DMS153 treated with DMSO at 0.1 percent for 48 hours (cell line): ENCODE data around the gene PPP1R12A.

Experiments
- DNase-seq: peaks from one replicate; lab custom pipeline; 2025; ENCODE audit not compliant: unreplicated experiment; lab: John Stamatoyannopoulos, UW

Gene PPP1R12A

DNA sequence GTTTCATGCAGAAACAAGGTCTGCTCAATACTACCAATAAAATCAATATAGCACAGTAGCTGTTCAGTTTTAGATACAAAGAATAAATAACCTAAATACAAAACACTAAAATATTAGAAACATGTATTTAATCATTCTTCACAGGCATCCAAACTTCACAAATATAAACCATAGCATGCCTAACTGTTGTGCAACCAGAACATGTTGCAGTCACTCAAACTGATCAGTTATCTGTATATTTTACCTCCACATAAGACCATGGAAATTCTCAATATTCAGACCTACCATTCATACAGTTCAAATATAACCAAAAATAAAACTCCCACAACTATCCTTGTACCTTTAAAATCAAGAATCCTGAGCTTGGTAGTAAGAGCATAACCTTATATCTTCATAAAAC, 161.0 kb downstream of the PPP1R12A start:
- no peak for DNase-seq

DNA sequence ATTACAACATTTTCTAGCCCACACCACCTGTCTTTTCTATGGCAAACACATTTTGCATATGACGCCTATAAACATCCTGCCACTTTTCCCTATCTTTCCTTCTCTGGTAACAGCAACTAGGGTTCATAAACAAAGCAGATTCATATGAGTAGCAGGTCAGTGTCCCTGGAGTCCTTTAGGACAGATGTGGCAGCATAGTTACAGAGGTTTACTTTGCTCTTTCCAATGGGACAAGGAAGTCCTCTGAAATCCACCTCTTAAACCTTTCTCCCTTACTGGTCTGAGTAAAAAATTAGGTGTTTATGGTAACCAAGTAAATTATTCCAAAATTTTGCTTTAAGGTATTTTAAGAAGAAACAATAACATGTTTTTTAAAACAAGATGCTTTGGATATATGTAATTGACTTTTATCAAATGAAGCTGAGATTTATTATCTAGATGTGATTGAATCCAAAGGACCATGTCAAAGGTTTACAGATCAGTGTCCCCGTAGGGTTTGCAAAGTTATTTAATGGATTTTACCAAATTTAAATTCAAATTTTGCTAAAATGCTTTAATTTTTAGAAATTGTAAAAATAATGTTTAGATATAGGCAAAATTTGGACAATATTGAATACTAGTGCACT, 164.9 kb downstream of the PPP1R12A start:
- no peak for DNase-seq

DNA sequence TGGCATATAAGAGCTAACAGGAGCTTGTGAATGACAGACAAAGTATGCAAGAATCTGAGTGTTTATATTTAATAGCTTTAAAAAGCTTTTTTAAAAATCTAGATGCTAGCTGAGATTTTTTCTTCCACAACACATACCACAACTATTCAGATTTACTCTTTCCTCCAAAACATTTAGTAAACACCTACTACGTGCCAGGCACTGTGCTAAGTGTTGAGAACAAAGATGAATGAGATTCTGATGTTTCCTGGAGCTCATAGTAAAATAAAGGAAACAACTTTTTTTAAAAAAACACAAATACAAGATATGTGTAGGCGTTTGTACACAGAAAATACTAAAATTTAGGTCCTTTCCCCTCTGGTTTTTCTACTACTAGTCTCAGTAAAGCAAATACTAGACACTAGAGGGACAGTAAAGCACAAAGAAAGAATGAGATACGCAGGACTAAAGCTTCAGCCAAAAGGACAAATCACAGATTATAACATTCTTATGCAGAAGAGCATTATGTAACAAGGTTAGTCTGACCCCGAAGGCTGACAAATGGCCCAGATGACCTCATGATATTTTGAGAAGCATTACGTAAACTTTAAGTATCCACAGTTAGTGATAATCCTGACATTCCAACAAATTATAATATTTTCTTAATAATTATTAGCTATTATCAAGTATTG, 165.6 kb downstream of the PPP1R12A start:
- no peak for DNase-seq

DNA sequence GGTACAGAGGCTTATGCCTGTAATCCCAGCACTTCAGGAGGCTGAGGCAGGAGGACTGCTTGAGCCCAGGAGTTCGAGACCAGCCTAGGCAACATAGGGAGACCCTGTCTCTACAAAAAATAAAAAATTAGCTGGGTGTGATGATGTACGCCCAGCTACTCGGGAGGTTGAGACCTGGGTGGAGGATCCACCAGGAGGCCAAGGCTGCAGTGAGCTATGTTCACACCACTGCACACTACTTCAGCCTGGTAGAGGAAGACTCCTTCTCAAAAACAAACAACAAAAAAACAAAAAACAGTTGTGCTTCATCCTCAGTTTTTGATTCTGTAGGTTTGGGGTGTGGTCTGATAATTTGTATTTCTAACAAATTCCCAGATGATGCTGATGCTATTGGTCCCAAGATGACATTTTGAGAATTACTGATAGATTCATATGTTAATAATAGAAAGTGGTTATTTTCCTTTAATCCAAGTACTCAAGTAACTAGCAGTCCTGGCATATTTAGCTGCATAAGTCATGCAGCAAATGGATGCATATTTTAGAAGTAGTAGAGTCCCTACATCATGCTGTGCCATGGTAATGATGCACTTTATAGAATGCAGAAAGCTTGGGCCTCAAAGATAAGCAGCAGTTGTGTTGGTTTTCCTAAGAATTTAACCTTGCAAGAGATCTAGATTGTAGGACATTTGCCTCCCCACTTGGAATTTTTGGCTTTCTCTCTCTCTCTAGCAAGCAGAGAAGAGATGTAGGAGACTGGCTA, 168.0 kb downstream of the PPP1R12A start:
- DNase-seq: no peak

DNA sequence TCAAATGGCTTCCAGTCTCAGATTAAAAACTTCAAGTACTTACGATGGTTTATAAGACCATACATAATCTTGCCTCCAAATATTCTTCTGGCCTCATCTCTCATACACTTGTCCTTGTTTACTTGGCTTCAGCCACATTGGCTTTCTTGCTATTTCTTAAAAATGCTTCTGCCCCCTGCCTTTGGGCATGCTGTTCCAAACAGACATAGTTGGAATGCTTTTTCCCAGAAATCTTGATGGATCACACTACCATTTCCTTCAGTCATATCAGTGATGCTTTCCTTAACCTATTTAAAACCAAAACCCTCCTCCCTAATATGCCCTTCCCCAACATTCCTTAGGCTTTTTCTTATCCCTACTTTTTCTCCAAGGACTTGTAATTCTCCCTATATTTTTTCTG, 169.7 kb downstream of the PPP1R12A start:
- no peak for DNase-seq

DNA sequence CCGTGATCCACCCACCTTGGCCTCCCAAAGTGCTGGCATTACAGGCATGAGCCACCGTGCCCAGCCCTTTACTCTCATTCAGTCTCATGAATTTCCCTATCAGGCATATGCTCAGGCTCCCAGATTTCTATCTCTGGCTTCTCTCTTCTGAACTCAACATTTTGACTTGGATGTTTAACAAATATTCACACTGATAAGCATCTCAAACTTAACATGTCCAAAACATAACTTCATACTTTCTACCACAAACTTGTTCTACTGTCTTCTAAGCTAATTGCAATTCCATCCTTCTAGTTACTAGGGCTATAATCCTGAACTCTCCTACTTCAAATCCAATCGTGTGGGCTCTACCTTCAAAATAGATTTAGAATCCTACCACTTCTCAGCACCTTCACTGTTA, 170.3 kb downstream of the PPP1R12A start:
- no peak for DNase-seq

DNA sequence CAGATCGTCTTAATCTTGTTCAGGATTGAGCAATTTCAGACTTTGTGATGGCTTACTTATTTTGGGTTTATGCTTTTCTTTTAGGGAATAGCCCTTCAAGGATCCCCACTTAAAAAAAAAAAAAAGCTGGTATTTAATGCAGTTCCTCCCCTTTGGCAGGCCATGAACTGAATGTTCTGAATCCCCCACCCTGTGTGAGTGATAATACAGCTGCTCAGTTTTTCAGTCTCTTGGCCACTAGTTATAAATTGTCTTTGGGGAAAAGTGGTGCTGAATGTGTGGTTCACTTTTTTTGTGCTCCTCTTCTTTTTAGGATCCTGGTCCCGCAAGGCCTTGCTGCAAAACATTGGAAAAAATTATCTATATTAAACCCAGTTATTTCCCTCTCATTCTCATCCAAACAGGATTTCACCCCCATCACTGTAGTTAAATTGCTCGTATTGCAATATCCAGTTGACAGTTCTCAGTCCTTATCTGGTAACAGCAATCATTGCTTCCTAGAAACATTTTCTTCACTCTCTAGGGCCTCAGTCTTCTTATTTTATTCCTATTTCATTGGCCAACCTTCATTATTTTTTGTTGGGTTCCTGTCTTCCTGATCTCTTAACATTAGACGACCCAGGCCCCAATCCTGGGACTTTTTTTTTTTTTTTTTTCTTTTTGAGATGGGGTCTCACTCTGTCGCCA, 171.0 kb downstream of the PPP1R12A start:
- no peak for DNase-seq

DNA sequence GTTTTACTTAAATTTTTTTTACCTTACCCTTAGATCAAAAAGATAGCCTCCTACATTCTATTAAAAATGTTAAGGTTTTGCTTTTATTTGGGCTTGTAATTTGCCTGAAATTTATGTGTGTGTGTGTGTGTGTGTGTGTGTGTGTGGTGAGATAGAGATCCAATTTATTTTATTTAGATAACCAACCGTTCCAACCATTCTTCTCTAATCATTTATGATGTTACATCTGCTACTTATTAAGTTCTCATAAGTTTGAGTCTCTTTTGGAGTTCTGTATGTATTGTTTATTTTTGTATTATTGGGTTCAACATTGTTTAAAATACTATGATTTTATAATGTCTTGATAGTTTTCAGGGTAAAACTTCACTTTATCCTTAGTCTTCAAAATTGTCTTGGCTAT, 173.6 kb downstream of the PPP1R12A start:
- DNase-seq: no peak

DNA sequence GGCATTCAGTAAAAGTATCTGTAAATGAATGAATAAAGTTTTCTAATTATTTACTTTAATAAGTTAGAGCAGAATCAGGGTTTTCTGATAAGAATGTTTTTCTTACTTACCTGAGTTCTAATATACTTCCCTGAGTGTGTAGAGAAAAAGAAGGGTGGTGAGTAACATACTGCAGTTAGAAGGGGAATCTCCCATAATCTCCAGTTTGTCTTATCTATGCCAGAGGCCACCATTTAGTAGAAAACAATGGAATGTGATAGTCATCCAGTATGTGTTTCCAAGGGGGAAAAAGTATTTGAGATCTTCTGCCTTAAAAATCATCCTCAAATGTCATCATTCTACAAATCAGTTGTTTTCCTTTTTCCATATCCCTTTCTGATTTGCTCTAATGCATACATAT, 187.6 kb downstream of the PPP1R12A start:
- no peak for DNase-seq

DNA sequence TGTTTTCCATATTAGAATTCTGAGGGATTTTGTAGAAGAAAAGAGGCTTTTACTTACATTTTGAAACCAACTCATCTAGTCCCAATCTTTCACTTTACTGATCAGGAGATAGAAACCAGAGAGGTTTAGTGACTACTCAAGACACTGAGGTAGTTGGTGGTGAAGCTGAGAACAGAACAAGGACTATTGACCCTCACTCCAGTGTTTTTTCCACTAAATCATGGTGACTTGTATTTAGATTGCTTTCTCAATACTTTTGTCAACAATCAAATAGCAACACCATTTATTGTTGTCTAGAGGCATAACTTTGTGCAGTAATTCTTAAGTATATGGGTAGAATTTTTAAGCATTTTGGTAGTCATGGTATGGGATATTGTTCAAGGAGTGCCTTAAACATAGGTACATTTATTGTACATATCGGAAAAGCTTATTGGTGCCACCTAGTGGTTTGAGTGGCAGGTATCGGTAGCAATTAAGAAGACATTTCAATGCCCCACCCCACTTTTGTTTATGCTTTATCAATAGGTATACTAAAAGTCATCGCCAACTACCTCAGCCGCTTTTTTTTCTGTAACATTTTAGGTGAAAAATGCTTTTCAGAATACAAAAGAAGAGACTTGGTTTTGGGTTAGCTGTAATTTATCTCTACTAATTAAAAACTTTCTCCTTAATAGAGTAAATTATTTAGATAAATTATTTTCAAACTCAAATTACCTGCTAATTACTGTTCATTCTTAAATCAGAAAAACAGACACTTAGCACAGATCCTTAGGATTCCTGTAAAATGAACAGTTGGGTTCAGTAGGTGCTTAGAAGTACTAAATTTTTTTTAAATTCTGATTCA, 196.8 kb downstream of the PPP1R12A start:
- DNase-seq: peak; percentile 71

DNA sequence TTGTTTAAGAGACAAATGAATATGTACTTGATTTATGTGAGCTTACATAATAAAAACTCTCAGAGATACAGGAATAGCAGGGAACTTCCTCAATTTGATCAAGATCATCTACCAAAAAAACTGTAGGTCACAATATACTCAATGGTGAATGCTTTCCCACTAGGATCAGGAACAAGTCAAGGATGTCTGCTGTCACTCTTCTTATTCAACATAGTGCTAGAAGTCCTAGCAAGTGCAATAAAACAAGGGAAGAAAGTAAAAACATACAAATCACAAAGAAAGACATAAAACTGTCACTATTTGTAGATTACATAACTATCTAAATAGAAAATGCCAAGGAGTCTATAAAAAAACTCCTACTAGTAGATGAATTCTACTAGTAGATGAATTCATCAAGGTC, 202.3 kb downstream of the PPP1R12A start:
- no peak for DNase-seq

DNA sequence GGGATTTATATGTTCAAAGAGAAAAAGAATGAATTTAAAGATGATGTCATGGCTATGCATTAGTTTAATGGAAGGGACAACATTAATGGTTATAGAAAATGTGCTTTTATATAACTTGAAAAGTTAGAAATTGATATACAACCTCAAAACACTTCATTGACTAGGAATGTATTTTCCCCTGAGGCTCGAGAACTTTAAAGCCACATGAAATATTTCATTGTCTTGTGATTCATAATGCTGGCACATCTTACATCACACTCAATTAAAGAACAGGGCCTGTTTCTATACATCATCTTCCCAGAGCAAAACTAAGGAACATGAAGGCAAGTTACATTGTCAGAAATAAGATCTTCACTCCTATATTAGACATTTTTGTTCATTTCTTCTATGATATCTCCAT, 208.9 kb downstream of the PPP1R12A start:
- DNase-seq: no peak
